Osteoblast (primary cell): Measurements from ENCODE around the gene HIVEP2. TPM values are rescaled to one million over a fixed set of nuclear protein-coding genes. Genes with fewer than 3 reads are reported as not detected.

ENCODE experiments used
- DNase-seq: peaks from one replicate; pipeline ENCODE4 v3.0.0; 2011; ENCODE audit warnings: low spot score, mixed read lengths; ENCODE audit not compliant: insufficient read length; ENCODE audit errors: missing footprints
- H2AFZ ChIP-seq: 2 replicates; pipeline ENCODE4 v1.6.0; 2011; ENCODE audit warnings: mild to moderate bottlenecking, low read length
- H3K27ac ChIP-seq: 2 replicates; pipeline ENCODE4 v1.5.1; 2011; ENCODE audit warnings: mild to moderate bottlenecking, low read depth, low read length, moderate library complexity
- H3K27me3 ChIP-seq: 2 replicates; pipeline ENCODE4 v1.6.0; 2012; ENCODE audit warnings: mild to moderate bottlenecking, control low read depth, inconsistent platforms, low read length, moderate library complexity; ENCODE audit not compliant: insufficient read depth
- H3K36me3 ChIP-seq: 2 replicates; pipeline ENCODE4 v1.5.1; 2011; ENCODE audit warnings: mild to moderate bottlenecking, low read length, control low read depth, moderate library complexity; ENCODE audit not compliant: insufficient read depth
- H3K4me1 ChIP-seq: 2 replicates; pipeline ENCODE4 v1.5.1; 2011; ENCODE audit warnings: mild to moderate bottlenecking, low read length, control low read depth, moderate library complexity; ENCODE audit not compliant: insufficient read depth
- H3K4me2 ChIP-seq: 2 replicates; pipeline ENCODE4 v1.6.0; 2011; ENCODE audit warnings: mild to moderate bottlenecking, low read length; ENCODE audit not compliant: insufficient read depth
- H3K4me3 ChIP-seq: fragments of 200-600 bp; sonication (generic); 3 replicates; pipeline ENCODE4 v1.5.1; 2012; ENCODE audit warnings: mild to moderate bottlenecking, low read length, inconsistent platforms; ENCODE audit not compliant: insufficient read depth
- H3K79me2 ChIP-seq: 2 replicates; pipeline ENCODE4 v1.6.0; 2012; ENCODE audit warnings: mild to moderate bottlenecking, low read length, control low read depth, inconsistent platforms; ENCODE audit not compliant: insufficient read depth
- H3K9me3 ChIP-seq: 2 replicates; pipeline ENCODE4 v1.5.1; 2011; ENCODE audit warnings: low read depth, low read length, control low read depth
- H4K20me1 ChIP-seq: 2 replicates; pipeline ENCODE4 v1.6.0; 2012; ENCODE audit warnings: mild to moderate bottlenecking, low read length, control low read depth; ENCODE audit not compliant: insufficient read depth
- total RNA-seq: library from RNA; depleted of rRNA; stranded (reverse); fragments of >200 nt; gene quantifications from 2 replicates; pipeline ENCODE4 v1.2.3, GENCODE V29; 2012
- TF ChIP-seq, protein P1 (sequence below): IDR thresholded peaks from 2 replicates; pipeline ENCODE4 v1.5.1; 2011; ENCODE audit warnings: mild to moderate bottlenecking, low read depth, low read length, moderate library complexity; ENCODE audit errors: extremely low read depth

Gene HIVEP2
- total RNA-seq, 1 donor, result 30.4 TPM

DNA sequence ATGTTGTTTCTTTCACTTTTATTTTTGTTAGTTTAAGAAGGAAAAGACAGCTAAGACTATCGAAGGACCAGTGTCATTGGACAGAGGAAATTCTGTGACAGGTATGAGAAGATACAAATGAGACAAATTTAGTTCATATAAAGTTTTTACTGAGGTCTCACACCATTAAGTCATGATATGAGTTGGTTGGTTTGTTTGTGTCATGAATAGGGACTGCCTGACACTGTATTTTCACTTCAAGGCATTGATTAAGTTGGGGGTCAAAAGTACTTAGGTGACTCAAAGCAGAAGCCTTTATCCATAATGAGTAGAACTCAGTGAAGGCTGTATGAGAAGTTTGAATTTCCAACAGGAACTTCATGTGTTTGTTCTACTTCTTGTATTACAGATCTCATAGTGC is 21.3 kb upstream of the HIVEP2 start:
- Histone ChIP-seq H3K4me2 (no peak overlapping the region), H3K79me2 (no peaks in the 10 kb centered on the region), H3K27ac (no peak overlapping the region), H3K4me1 (no peaks in the 10 kb centered on the region), H3K4me3 (no peak overlapping the region), H3K9me3 (no peaks in the 10 kb centered on the region), H4K20me1 (no peaks in the 10 kb centered on the region), H3K36me3 (no peaks in the 10 kb centered on the region), H3K27me3 (no peaks in the 10 kb centered on the region), H2AFZ (peak overlapping the region; percentile 20)
- TF ChIP-seq, protein P1, sequence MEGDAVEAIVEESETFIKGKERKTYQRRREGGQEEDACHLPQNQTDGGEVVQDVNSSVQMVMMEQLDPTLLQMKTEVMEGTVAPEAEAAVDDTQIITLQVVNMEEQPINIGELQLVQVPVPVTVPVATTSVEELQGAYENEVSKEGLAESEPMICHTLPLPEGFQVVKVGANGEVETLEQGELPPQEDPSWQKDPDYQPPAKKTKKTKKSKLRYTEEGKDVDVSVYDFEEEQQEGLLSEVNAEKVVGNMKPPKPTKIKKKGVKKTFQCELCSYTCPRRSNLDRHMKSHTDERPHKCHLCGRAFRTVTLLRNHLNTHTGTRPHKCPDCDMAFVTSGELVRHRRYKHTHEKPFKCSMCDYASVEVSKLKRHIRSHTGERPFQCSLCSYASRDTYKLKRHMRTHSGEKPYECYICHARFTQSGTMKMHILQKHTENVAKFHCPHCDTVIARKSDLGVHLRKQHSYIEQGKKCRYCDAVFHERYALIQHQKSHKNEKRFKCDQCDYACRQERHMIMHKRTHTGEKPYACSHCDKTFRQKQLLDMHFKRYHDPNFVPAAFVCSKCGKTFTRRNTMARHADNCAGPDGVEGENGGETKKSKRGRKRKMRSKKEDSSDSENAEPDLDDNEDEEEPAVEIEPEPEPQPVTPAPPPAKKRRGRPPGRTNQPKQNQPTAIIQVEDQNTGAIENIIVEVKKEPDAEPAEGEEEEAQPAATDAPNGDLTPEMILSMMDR, result no peak
- DNase-seq, result no peak

DNA sequence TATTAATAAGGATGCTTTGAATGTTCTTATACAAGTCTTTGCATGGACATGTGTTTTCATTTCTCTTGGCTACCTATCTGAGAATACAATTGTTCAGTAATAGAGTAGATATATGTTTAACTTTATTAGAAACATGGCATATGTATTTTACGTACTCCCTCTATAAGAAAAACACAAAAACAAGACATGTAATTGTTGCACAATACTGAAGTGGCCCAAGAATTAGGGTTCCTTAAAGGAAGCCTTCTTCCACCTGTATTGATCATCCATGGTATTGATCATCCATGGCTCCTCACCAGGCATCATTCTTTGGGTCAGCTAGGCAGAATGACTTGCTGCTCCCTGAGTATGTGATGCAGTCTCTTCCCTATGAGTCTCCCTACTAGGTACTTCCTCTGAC is 20.2 kb upstream of the HIVEP2 start:
- Histone ChIP-seq H3K9me3 (no peaks in the 10 kb centered on the region), H3K36me3 (no peaks in the 10 kb centered on the region), H3K27ac (no peak overlapping the region), H2AFZ (no peak overlapping the region), H3K79me2 (no peaks in the 10 kb centered on the region), H4K20me1 (no peaks in the 10 kb centered on the region), H3K27me3 (no peaks in the 10 kb centered on the region), H3K4me2 (no peak overlapping the region), H3K4me1 (no peaks in the 10 kb centered on the region), H3K4me3 (no peak overlapping the region)
- TF ChIP-seq, protein P1, result no peak
- no peak for DNase-seq

DNA sequence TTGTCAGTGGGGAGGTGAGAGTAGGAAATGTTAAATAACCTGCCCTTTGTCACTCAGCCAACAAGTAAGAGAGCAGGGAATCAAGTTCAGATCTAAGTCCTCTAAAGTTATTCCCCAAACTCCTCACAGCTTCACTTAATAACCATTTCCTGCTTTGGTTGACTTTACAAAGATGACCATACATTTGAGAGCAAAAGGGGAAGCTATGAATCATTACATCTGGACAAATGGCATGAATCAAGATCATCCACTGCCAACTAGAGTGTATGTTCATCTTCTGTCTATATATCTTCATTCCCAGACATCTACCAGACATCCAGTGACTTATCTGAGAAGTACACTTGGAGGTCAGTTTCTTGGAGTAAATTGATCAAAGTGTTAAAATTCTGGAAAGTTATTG is 15.1 kb upstream of the HIVEP2 start:
- peak; percentile 62 for DNase-seq
- Histone ChIP-seq H3K79me2 (no peaks in the 10 kb centered on the region), H3K9me3 (no peaks in the 10 kb centered on the region), H3K36me3 (no peaks in the 10 kb centered on the region), H3K27ac (no peak overlapping the region), H3K4me3 (no peak overlapping the region), H2AFZ (peak overlapping the region; percentile 11), H4K20me1 (no peaks in the 10 kb centered on the region), H3K4me1 (peaks cover 7% of the 10 kb centered on the region), H3K27me3 (no peaks in the 10 kb centered on the region), H3K4me2 (no peak overlapping the region)
- TF ChIP-seq, protein P1, result no peak

DNA sequence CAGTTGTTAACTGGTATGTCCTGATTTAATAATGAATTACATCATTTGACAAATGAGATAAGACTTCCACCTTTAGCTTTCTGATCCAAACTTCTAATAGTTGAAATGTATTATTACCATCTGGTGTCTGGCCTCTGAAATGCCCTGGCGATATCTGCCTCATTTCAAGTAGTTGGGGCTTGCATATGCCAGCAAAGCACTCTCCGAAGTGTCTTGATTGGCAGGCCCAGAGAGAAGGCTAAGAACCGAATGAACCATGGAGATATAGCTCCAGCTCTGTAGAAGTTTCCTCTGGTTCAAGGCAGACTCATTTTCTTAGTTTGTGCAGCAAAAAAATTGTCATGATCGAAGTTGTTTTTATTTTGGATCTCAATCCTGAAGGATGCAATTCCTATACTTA is 13.4 kb upstream of the HIVEP2 start:
- TF ChIP-seq, protein P1, result no peak
- Histone ChIP-seq H3K27ac (no peak overlapping the region), H3K4me1 (peaks cover 7% of the 10 kb centered on the region), H4K20me1 (no peaks in the 10 kb centered on the region), H3K4me2 (no peak overlapping the region), H3K79me2 (no peaks in the 10 kb centered on the region), H3K4me3 (no peak overlapping the region), H2AFZ (no peak overlapping the region), H3K9me3 (no peaks in the 10 kb centered on the region), H3K27me3 (no peaks in the 10 kb centered on the region), H3K36me3 (no peaks in the 10 kb centered on the region)
- DNase-seq, result no peak
